ENCODE measurements around the gene BTG3. TPM values are rescaled to one million over a fixed set of nuclear protein-coding genes. Genes with fewer than 3 reads are reported as not detected.

The BTG3 gene
- total and polyA plus RNA-seq, 10 of the 15 experiments (the other 5 are each of a cell fraction or from before 2014, with no cell fraction given) = 15.7 to 74.4 (median 34.8) TPM

GRCh38 chr21:17598437-17598836, 14.3 kb downstream of the BTG3 start (continued):
- no peak for TF ChIP-seq ZNF687 (IDR thresholded peaks at IDR 0.05)
- 0 out of 2 replicates have a peak, but pooled peaks have one; percentile 24 for TF ChIP-seq EED (IDR thresholded peaks at IDR 0.05; ENCODE audit: low read depth)
- TF ChIP-seq RAD21 (IDR thresholded peaks at IDR 0.05; ENCODE audit: insufficient read depth, low read depth, low read length) = no peak
- peak; percentile 75 for TF ChIP-seq SPI1 (IDR thresholded peaks at IDR 0.05; ENCODE audit: borderline replicate concordance, insufficient read depth, low read depth, low read length)

GRCh38 chr21:17597680-17598079, 15.0 kb downstream of the BTG3 start:
- Histone ChIP-seq H2AFZ (ENCODE audit: control insufficient read depth, low read depth, low read length) (no peak overlapping the region), H3K4me3 (no peak overlapping the region), H3K27me3 (replicated peaks in 1 of 2; ENCODE audit: control insufficient read depth in 2 of 2, insufficient read depth in 2 of 2, low read length in 1 of 2) (no peaks in the 10 kb centered on the region), H3K9ac (ENCODE audit: control insufficient read depth, insufficient read depth, low read length) (no peak overlapping the region), H3K9me3 (replicated peaks; ENCODE audit: control insufficient read depth, insufficient read depth, low read length) (no peaks in the 10 kb centered on the region), H3K4me1 (ENCODE audit: control insufficient read depth, insufficient read depth, low read length) (peaks cover 5% of the 10 kb centered on the region; the same call in 1 of the 2 replicates), H3K27ac (ENCODE audit: control insufficient read depth, insufficient read depth) (peak overlapping the region; percentile 24; the same call in 1 of the 2 replicates), H4K20me1 (ENCODE audit: control insufficient read depth, insufficient read depth) (no peaks in the 10 kb centered on the region; the same call in 1 of the 2 replicates), H3K4me2 (ENCODE audit: control insufficient read depth, insufficient read depth) (peak overlapping the region; percentile 22), H3K36me3 (ENCODE audit: control insufficient read depth in 2 of 2, insufficient read depth in 2 of 2, low read length in 1 of 2) (peaks cover 1 to 9% of the 10 kb centered on the region in 2 experiments; a peak in 3 of 4 replicates), H3K79me2 (ENCODE audit: control insufficient read depth, insufficient read depth, low read length) (no peaks in the 10 kb centered on the region; the same call in 1 of the 2 replicates)
- intact Hi-C loops (cut with micrococcal nuclease; ENCODE audit: unreplicated experiment) = no loop called here
- ATAC-seq = no peak
- no TSS peak for BruUV-seq (replicated peaks)
- FAIRE-seq = peak; percentile 76
- 4% methylated on average over 1 of the region's 1 CpG for WGBS (ENCODE audit: insufficient coverage, insufficient replicate concordance, low lambda C conversion rate, missing lambda C conversion rate)
- POLR2A ChIA-PET = no interaction called here
- SMC1A ChIA-PET (ENCODE audit: uncharacterized antibody, unreplicated experiment) = interaction anchor here (1.0 to 6.8 kb wide), 3 partner anchors 10 to 13 kb away, joined by 4 to 41 read pairs (median 6); no protein-coding TSS in a partner anchor
- CTCF ChIA-PET = interaction anchor here (0.9 to 1.8 kb wide), 4 partner anchors 13 to 212 kb away, joined by 3 to 17 read pairs (median 4); no protein-coding TSS in a partner anchor
- RAD21 ChIA-PET (ENCODE audit: unreplicated experiment) = interaction anchor here (1.5 to 2.0 kb wide), 3 partner anchors 12 to 15 kb away, joined by 3 to 6 read pairs (median 4); no protein-coding TSS in a partner anchor
- no peak for DNase-seq (ENCODE audit: low read depth, low spot score)
- in situ Hi-C loops (cut with MboI) = no loop called here
- TF ChIP-seq PKNOX1 (IDR thresholded peaks at IDR 0.05) (no peak), NFIC (IDR thresholded peaks at IDR 0.05; ENCODE audit: low read depth, low read length) (peak; percentile 36; the same call in 1 of the 2 replicates), TCF7 (IDR thresholded peaks at IDR 0.05; ENCODE audit: borderline replicate concordance) (no peak), ZNF384 (IDR thresholded peaks at IDR 0.05; ENCODE audit: borderline replicate concordance, low read depth, low read length) (no peak), IKZF1 (conservative IDR thresholded peaks at IDR 0.05) (no peak), RUNX3 (IDR thresholded peaks at IDR 0.05; ENCODE audit: low read length) (peak; percentile 37; the same call in 1 of the 2 replicates), NR2C1 (IDR thresholded peaks at IDR 0.05) (no peak), ZZZ3 (IDR thresholded peaks at IDR 0.05; ENCODE audit: control insufficient read depth, insufficient read length, low read depth) (no peak), ASH2L (IDR thresholded peaks at IDR 0.05; ENCODE audit: borderline replicate concordance, low read depth) (no peak), CHD4 (IDR thresholded peaks at IDR 0.05) (no peak), MEF2A (IDR thresholded peaks at IDR 0.05; ENCODE audit: insufficient read depth, low read depth, low read length) (0 out of 2 replicates have a peak, but pooled peaks have one; percentile 47), SRF (IDR thresholded peaks at IDR 0.05; ENCODE audit: low read depth in 2 of 2, low read length in 2 of 2) (no peak), HSF1 (IDR thresholded peaks at IDR 0.05; ENCODE audit: low read depth, low read length) (no peak)

All from GM12878 (cell line).